ELR (cell line): ENCODE data around the gene SDR9C7.
A peak's percentile ranks its signal among the peaks of the same experiment; 100 is the strongest.
"Not testable (repeated sequence)": the region's sequence is repeated elsewhere in the genome, so short reads cannot be mapped to it uniquely, and the experiment has no call there.

Experiments
- DNase-seq: peaks from one replicate; pipeline ENCODE4 v3.0.0-alpha.2; 2015; ENCODE audit warnings: low read depth

Gene SDR9C7

DNA sequence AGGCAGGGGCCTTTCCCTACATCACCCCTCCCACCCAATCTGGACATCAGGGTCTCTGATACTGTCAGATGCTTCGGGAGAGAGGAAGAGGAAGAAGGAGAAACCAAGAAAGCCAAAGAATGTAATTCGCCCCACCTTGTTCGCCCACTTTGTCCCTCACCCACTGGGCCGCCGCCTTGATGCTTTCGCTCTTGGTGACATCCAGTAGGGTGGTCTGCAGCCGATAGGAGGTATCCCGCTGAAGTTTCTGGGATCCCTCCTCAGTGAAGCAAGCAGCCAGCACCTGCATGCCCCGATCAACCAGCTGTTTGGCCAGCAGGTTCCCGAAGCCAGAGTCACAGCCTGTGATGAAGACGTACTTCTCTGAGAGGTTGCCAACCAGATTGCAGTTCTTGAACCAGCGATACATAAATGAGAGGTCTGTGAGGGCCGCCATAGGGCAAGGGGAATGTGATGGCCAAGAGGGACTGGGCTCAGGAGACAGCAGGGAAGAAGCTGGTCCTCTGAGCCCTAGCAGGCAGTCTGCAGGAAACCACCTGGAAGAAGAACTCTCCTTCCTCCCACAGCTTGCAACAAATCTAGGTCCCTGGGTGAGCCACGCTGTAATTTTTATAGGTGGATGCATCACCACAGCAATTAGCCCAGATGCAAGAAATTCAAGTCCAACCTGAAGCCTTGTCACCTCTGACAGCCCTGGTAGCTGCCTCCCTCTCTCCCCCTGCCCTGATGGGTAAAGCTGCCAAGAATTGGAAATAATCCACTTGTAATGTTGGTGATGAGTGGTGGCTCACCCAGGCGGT is at the start of gene SDR9C7:
Gene SDR9C7, minus strand, starts transcription at position 583 of the 800 bp plus-strand sequence. Its CDS starts 147 bp downstream, at position 436.
- no peak for DNase-seq

DNA sequence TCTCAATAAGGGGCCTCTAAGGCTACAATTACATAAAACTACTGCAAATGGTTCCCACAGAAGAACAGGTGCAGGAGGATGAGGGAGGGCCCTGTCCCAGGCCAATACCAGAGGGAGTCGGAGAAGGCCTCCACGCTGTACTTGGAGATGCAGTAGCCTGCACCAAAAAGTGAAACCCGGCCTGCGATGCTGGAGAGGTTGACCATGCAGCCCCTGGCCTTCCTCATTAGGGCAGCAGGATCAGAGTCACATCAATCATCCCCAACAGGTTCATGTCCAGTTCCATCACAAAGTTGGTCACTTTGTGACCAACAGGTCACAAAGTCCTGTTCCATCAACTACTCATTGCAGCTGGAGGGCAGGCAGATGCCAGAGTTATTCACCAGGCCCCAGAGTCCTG is 49.2 kb upstream of the SDR9C7 start:
- no peak for DNase-seq

DNA sequence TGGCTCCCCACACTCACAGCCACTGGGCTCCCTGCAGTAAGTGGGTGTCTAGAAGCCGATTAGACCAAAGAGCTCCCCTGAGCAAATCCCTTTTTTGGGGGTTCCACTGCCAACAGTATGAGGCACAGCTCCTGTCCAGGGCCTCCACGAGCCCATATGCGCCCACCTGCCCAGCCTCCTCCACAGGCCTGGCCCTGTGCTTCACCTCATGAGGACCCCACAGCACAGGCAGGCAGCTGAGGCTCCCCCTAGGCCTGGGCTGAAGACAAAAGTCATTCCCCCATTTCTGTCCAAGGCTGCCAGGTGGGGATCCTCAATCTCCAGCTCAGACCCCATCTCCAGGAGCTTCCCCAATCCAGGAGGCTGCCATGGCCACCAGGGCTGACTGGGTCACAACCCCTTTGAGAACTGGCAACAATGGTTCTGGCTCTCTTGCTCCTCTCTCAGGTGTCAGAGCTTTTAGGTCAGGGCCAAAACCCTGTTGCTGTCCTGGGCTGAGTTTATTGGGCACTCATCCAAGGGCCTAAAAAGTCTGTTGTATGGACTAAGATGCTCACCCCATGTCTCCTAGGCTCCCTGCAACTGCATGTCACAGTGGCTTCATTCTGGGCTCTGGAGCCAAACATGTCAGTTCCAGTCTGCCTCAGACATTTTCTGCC is 48.5 kb upstream of the SDR9C7 start:
- DNase-seq: not testable (repeated sequence)

DNA sequence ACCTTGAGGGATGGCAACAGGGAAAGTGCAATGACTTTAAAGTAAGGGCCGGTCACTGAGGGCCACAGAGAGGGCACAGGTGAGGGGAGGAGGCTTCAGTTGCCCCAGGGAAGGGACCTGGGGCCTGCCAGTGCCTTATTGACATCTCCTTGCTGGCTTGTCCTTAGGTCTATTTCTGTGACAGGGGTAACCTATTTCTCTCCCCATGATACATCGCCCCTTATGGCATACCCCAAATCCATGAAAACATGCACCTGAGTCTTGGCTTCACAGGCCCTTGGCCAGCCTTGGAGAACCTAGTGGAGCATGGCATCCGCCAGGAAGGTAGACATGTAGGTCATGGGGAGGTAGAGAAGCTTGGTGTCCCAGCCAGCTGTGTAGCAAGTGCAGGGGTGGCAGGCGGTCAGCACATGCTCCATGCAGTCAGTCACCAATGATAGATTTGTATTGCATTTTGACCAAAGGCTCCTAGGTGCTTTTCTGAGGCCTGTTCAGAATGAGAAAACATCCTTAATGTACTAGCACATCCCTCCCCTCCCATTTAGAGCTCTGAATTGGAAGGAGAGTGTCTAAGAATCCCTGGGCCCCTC is 46.8 kb upstream of the SDR9C7 start:
- DNase-seq: no peak

DNA sequence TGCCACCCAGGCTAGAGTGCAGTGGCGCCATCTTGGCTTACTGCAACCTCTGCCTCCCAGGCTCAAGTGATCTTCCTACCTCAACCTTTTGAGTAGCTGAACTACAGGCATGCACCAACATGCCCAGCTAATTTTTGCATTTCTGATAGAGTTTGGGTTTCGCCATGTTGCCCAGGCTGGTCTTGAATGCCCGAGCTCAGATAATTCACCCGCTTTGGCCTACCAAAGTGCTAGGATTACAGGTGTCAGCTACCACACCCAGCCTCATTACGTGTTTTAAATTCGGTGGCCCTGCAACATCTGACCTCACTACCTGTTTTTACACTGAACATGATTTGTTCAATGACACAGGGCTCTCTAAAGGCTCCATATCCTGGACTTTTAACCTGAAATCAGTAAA is 46.1 kb upstream of the SDR9C7 start:
- no peak for DNase-seq

DNA sequence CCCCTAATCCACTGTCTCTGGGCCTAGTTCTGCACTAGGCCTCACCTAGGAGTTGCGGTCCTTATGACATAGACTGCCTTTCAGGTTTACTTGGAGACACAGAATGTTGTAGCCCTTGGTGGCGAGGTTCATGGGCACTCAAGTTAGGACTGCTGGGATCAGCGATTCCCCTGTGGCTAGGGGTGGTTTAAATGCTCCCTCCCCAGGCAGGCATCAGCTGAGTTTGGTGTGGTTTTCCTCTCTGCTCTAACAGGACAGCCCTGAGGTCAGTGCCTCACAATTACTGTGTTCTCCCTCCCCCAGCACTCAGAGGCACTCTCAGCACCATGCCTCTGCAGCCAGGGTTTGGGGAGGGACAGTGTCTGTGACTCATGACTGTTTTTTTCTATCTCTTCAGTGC is 45.4 kb upstream of the SDR9C7 start:
- no peak for DNase-seq

DNA sequence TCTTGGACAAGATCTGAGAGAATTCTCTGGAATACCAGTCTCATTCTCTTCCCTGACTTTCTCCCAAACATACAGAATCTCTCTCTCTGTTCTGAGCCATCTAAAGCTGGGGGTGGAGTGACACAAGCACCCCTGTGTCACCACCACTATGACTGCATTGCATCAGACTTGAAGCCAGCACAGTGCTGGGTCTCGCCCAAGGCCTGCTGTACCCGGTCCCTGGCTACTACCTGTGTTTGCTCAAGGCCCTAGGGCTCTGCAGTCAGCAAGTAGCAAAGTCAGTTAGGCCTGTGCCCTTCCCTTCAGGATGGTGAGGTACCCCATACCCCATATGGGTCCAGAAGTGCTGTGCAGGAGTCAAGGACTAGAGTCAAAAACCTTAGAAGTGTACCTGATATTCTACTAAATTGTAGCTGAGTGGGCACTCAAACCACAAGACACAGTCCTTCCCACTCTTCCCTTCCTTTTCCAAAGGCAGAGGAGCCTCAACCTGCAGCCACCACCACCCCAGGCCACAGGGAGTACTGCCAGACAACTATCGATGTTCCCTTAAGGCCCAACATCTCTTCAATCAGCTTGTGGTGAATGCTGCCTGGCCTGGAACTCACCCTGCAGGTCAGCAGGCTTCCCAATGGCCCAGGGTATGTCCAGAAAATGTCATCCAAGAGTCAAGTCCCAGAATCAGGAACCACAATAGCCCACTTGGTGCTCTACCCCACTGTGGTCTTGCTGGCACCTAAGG is 44.4 kb upstream of the SDR9C7 start:
- DNase-seq: no peak

DNA sequence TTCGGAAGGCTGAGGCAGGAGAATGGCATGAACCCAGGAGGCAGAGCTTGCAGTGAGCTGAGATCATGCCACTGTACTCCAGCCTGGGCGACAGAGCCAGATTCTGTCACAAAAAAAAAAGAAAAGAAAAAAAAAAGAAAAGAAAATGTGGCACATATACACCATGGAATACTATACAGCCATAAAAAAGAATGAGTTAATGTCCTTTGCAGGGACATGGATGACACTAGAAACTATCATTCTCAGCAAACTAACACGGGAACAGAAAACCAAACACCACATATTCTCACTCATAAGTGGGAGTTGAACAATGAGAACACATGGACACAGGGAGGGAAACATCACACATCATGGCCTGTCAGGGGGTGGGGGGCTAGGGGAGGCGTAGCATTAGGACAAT is 43.2 kb upstream of the SDR9C7 start:
- DNase-seq: not testable (repeated sequence)

DNA sequence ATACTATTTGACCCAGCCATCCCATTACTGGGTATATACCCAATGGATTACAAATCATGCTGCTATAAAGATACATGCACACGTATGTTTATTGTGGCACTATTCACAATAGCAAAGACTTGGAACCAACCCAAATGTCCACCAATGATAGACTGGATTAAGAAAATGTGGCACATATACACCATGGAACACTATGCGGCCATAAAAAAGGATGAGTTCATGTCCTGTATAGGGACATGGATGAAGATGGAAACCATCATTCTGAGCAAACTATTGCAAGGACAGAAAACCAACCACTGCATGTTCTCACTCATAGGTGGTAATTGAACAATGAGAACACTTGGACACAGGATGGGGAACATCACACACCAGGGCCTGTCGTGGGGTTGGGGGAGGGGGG is 40.0 kb upstream of the SDR9C7 start:
- not testable (repeated sequence) for DNase-seq

DNA sequence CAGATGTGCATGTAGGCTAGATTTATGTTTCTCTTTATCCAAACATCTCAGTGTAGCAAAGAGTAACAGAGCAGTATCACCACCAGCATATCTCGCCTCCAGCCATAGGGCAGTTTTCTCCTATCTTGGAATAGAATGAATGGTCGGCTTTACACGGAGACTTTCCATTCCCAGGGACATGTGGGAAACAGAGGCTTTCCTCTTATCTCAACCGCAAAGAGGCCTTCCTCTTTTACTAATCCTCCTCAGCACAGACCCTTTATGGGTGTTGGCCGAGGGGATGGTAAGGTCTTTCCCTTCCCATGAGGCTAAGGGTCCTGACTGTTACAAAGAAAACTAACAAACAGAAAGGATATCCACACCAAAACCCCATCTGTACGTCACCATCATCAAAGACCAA is 34.7 kb upstream of the SDR9C7 start:
- DNase-seq: not testable (repeated sequence)

DNA sequence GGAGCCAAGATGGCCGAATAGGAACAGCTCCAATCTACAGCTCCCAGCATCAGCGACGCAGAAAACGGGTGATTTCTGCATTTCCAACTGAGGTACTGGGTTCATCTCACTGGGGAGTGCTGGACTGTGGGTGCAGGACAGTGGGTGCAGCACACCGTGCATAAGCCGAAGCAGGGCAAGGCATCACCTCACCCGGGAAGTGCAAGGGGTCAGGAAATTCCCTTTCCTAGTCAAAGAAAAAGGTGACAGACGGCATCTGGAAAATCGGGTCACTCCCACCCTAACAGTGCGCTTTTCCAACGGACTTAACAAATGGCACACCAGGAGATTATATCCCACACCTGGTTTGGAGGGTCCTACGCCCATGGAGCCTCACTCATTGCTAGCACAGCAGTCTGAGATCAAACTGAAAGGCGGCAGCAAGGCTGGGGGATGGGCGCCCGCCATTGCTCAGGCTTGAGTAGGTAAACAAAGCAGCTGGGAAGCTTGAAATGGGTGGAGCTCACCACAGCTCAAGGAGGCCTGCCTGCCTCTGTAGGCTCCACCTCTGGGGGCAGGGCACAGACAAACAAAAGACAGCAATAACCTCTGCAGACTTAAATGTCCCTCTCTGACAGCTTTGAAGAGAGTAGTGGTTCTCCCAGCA is 31.9 kb upstream of the SDR9C7 start:
- not testable (repeated sequence) for DNase-seq

DNA sequence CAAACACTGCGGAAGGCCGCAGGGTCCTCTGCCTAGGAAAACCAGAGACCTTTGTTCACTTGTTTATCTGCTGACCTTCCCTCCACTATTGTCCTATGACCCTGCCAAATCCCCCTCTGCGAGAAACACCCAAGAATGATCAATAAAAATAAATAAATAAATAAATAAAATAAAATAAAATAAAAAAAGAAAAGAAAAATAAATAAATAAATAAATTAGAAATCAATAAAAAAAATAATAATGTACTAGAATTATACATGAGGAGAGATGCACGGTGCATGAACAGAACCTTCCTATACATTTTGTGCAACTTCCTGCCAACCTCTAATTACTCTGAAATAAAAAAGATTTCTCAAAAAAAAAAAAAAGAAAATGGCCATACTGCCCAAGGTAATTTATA is 30.9 kb upstream of the SDR9C7 start:
- not testable (repeated sequence) for DNase-seq

DNA sequence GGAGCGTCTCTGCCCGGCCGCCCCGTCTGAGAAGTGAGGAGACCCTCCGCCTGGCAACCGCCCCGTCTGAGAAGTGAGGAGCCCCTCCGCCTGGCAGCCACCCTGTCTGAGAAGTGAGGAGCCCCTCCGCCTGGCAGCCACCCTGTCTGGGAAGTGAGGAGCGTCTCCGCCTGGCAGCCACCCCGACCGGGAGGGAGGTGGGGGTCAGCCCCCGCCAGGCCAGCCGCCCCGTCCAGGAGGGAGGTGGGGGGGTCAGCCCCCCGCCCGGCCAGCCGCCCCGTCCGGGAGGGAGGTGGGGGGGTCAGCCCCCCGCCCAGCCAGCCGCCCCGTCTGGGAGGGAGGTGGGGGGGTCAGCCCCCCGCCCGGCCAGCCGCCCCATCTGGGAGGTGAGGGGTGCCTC is 29.3 kb upstream of the SDR9C7 start:
- not testable (repeated sequence) for DNase-seq

DNA sequence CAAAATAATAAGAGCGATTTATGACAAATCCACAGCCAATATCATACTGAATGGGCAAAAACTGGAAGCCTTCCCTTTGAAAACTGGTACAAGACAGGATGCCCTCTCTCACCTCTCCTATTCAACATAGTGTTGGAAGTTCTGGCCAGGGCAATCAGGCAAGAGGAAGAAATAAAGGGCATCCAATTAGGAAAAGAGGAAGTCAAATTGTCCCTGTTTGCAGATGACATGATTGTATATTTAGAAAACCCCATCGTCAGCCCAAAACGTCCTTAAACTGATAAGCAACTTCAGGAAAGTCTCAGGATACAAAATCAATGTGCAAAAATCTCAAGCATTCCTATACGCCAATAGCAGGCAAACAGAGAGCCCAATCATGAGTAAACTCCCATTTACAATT is 28.0 kb upstream of the SDR9C7 start:
- DNase-seq: not testable (repeated sequence)

DNA sequence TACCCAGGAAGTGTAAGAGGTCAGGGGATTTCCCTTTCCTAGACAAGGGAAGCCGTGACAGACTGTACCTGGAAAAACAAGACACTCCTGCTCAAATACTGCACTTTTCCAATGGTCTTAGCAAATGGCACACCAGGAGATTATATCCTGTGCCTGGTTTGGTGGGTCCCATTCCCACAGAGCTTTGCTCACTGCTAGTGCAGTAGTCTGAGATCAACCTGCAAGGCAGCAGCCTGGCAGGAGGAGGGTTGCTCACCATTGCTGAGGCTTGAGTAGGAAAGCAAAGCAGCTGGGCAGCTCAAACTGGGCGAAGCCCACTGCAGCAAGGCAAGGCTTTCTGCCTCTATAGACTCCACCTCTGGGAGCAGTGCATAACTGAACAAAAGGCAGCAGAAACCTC is 24.2 kb upstream of the SDR9C7 start:
- DNase-seq: no peak

DNA sequence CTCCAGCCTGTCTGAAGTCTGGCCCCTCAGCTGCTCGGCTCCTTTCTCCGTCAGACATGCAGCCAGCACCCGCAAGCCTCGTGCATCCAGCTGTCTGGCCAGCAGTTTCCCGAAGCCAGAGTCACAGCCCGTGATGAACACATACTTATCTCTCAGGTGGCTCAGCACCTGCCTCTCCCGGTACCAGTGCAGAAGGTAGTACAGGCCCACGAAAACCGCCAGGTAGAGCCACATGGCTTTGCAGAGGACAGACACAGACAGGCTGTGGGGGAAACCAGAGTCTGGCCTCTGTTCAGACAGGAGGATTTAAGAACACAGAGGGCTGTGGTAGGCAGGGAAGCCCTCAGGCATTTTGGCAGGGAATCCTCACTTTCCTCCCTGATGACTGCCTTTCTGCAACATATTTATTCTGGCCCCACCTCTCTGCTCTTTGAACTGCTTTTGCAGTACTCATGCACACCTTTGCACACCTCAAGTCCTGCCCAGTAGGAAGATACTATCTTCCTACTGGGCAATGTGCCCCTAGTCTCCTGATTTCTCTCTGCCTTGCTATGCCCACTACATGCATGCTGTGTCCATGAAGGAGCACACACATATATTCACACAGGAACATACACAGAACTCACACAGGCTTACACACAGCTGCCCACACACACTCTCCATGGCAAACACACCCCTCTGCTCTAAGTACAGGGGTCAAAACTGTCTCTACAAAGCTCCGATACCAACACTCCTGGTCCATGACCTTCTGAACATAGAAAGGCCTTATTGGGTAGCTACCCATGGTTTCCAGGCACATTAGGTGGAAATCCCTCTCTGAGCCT is 23.2 kb upstream of the SDR9C7 start, which contains the start of gene RDH16:
Gene RDH16, minus strand, starts transcription at position 380 of the 824 bp plus-strand sequence. Its CDS starts 146 bp downstream, at position 234.
- no peak for DNase-seq

DNA sequence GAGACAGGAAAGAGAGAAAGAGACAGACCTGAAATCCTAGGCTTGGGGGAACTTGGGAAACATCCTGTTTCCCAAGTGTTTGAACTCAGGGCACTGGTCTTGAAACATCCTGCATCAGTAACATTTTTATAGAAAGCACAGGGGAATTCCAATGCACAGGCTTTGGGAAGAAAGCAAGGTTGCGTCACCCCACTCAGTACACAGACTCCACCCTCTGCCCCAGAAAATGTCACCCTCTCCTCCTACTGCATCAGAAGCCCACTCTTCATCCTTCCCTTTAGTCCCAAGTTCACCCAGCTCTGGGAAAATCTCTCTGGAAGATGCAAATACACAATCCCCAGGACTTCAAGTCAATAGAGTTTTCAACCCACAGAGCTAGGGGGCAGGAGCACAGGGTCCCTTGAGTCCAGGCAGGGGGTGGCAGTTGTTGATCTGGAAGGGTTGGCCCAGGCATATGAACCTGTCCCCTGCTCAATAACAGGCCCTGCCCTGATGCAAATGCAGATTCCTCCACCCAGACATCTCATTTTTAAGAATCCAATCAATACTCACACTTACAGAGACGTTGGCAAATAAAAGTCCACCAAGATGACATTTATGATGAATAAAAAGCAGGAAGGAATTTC is 21.5 kb upstream of the SDR9C7 start:
- DNase-seq: peak; percentile 9

DNA sequence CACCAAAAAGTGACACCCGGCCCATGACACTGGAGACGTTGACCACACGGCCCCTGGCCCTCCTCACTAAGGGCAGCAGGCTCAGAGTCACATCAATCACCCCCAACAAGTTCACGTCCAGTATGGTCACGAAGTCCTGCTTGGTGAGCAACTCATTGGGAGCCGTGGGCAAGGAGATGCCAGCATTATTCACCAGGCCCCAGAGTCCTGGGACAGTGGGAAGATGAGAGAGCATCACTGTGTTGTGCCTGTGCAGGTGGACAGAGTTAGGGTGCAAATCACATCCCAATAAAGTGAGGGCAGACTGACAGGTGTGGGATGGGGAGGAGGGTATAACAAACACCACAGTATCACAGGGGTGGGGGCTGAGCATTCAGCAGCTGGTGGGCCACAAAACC is 20.7 kb upstream of the SDR9C7 start:
- DNase-seq: no peak

DNA sequence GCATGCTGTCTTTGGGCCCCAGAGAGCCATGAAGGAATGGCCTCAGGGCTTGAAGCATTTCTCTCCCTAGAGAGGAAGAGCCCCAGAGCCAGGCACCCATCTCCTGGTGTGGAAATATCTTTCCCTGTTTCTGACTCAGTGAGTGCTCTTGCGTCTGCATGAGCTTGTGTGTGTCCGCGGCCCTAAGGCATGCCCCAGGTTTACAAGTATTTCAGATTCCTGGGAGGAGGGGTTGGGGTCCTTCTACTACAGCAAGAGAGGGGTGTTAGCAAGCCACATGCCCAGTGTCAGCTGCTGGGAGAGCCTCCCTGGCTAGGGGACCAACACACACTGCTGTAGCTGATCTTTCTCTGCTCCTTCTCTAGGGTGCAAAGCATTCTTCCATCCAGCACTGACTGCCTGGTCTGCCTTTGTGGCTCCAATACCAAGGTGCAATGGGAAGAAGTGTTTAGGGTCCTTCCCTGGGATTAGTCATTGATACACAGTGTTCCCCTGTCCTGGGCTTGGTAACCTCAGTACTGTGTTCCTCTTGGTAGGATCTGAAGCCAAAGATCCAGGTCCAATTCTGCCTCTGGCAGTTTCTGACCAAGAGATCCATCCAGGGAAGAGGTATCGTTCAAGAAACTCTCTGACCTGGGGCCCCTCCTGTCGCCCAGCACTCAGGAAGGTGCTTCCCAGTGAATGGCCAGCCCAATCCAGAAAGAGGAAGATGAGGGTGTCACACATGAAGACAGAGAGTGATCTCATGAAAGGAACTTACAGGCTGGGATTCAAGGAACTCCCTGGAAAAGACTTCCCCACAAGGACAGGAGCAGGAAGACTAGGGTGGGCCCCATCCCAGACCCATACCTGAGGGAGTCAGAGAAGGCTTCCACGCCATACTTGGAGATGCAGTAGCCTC is 20.1 kb upstream of the SDR9C7 start:
- DNase-seq: no peak
